Effector memory CD8-positive, alpha-beta T cell (primary cell): ENCODE data around the gene CSF1R.

Experiments used
- ATAC-seq: fragments of 150-1000 bp; cut with Tn5 transposase; replicated peaks from 2 replicates; pipeline ENCODE4 v1.10.0; 2021; ENCODE audit warnings: mild to moderate bottlenecking, moderate library complexity
- DNase-seq, 3 experiments: peaks; one replicate each; pipeline ENCODE4 v3.0.0; 2021
- H3K27ac Mint-ChIP-seq, 2 donors: one replicate each; pipeline ENCODE4 v1.8.0; 2022; ENCODE audit warnings: mild to moderate bottlenecking in 2 of 2, mixed read lengths in 2 of 2, moderate library complexity in 2 of 2
- H3K27me3 Mint-ChIP-seq, 2 donors: one replicate each; pipeline ENCODE4 v1.8.0; 2022; ENCODE audit warnings: mixed read lengths in 2 of 2
- H3K36me3 Mint-ChIP-seq: one replicate; pipeline ENCODE4 v1.8.0; 2022; ENCODE audit warnings: mild to moderate bottlenecking, moderate library complexity, mixed read lengths; ENCODE audit not compliant: insufficient read depth
- H3K4me1 Mint-ChIP-seq, 2 donors: one replicate each; pipeline ENCODE4 v1.8.0; 2022; ENCODE audit warnings: low read depth in 2 of 2, mixed read lengths in 2 of 2
- H3K4me3 Mint-ChIP-seq, 2 donors: one replicate each; pipeline ENCODE4 v1.8.0; 2022; ENCODE audit warnings: mild to moderate bottlenecking in 2 of 2, mixed read lengths in 2 of 2, moderate library complexity in 2 of 2
- H3K9me3 Mint-ChIP-seq, 2 donors: one replicate each; pipeline ENCODE4 v1.8.0; 2022; ENCODE audit warnings: mixed read lengths in 2 of 2

Gene CSF1R

GRCh38 chr5:150125334-150125733 is 39.0 kb upstream of the CSF1R start:
- H3K27ac Mint-ChIP-seq, result peak overlapping the region in 1 of 2 donors; percentile 15
- ATAC-seq (no peak), DNase-seq (no peak)
- no peaks in the 10 kb centered on the region for H3K9me3 Mint-ChIP-seq
- no peak overlapping the region for H3K4me3 Mint-ChIP-seq
- peaks cover 0 to 6% of the 10 kb centered on the region in 2 donors for H3K4me1 Mint-ChIP-seq
- H3K27me3 Mint-ChIP-seq, result no peaks in the 10 kb centered on the region
- peaks cover 3% of the 10 kb centered on the region for H3K36me3 Mint-ChIP-seq

DNA sequence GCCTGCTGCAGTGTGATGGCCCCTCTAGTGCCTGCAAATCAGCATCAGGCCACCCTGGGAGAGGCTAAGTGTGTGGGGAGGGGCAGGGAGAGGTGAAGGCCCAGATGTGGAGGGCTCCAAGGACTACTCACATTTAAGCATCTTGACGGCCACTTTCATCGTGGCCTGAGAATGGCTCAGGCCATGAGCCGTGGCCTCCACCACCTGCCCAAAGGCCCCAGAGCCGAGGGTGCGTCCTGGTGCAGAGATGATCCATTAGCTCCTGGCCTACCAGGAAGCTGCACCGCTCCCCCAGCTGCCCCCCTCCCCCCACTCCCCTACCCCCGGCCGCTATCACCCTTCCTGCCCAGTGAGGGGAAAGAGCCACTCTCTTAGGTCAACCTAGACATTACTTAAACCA is 38.2 kb upstream of the CSF1R start:
- H3K4me1 Mint-ChIP-seq, result no peaks in the 10 kb centered on the region
- no peaks in the 10 kb centered on the region for H3K9me3 Mint-ChIP-seq
- peaks cover 3% of the 10 kb centered on the region for H3K36me3 Mint-ChIP-seq
- DNase-seq (no peak), ATAC-seq (no peak)
- no peaks in the 10 kb centered on the region for H3K27me3 Mint-ChIP-seq
- H3K4me3 Mint-ChIP-seq, result no peak overlapping the region
- peak overlapping the region in 1 of 2 donors; percentile 15 for H3K27ac Mint-ChIP-seq

- H3K36me3 Mint-ChIP-seq, result peaks cover 3% of the 10 kb centered on the region
- no peaks in the 10 kb centered on the region for H3K9me3 Mint-ChIP-seq
- no peak overlapping the region for H3K27ac Mint-ChIP-seq
- H3K4me1 Mint-ChIP-seq, result no peaks in the 10 kb centered on the region
- DNase-seq (no peak), ATAC-seq (no peak)
- no peak overlapping the region for H3K4me3 Mint-ChIP-seq
- H3K27me3 Mint-ChIP-seq, result no peaks in the 10 kb centered on the region
Measured at GRCh38 chr5:150124111-150124557, 37.8 kb upstream of the CSF1R start.

GRCh38 chr5:150123542-150123941 is 37.2 kb upstream of the CSF1R start:
- DNase-seq, result no peak
- Mint-ChIP-seq H3K27ac (no peak overlapping the region), H3K27me3 (no peaks in the 10 kb centered on the region), H3K36me3 (peaks cover 3% of the 10 kb centered on the region), H3K4me1 (no peaks in the 10 kb centered on the region), H3K9me3 (no peaks in the 10 kb centered on the region), H3K4me3 (no peak overlapping the region)
- ATAC-seq, result no peak

- peaks cover 3% of the 10 kb centered on the region for H3K36me3 Mint-ChIP-seq
- no peaks in the 10 kb centered on the region for H3K27me3 Mint-ChIP-seq
- no peaks in the 10 kb centered on the region for H3K4me1 Mint-ChIP-seq
- DNase-seq, result no peak
- no peaks in the 10 kb centered on the region for H3K9me3 Mint-ChIP-seq
- H3K27ac Mint-ChIP-seq, result no peak overlapping the region
- no peak for ATAC-seq
- H3K4me3 Mint-ChIP-seq, result peak overlapping the region in 1 of 2 donors; percentile 9
Measured at GRCh38 chr5:150122536-150123481, 36.5 kb upstream of the CSF1R start.

- Mint-ChIP-seq H3K27ac (no peak overlapping the region), H3K4me1 (no peaks in the 10 kb centered on the region)
Measured at GRCh38 chr5:150122158-150122510, 35.8 kb upstream of the CSF1R start.

DNA sequence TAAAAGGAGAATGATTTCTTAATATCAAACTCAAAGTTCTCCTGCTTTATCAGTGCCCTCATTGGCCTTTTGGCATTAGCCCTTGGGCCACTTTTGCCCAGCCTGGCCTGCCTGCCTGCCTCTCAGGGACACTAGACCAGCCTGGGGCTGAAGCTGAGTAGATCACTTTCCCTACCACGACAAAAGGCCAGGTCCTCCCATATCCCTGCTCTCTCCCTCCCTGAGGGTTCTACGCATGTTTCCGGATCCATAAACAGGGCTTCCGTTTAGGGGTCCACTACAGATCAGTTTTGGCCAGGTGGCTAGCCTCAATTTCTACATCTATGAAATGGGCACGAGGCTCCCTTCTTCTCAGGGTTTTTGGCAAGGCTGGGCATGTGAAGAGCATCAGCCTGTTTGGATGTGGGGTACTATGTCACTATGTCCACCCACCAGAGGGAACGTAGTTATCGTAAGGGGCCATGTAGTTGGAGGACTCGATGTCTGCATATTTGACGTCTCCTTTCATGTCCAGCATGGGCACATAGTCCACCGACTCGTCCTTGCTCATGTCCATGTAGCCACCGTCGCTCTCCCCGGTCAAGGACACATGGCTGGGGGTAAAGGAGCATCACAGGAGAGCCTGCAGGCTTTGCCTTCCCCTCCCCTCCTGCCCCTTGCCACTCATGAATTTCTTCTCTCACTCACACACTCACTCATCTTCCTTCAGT is 35.2 kb upstream of the CSF1R start:
- no peak overlapping the region for H3K4me3 Mint-ChIP-seq
- H3K27me3 Mint-ChIP-seq, result no peaks in the 10 kb centered on the region
- ATAC-seq (no peak), DNase-seq (no peak)
- no peaks in the 10 kb centered on the region for H3K9me3 Mint-ChIP-seq
- H3K27ac Mint-ChIP-seq, result no peak overlapping the region
- no peaks in the 10 kb centered on the region for H3K4me1 Mint-ChIP-seq
- H3K36me3 Mint-ChIP-seq, result peaks cover 5% of the 10 kb centered on the region

More at GRCh38 chr5:150122158-150122510, 35.8 kb upstream of the CSF1R start:
- H3K36me3 Mint-ChIP-seq, result peaks cover 5% of the 10 kb centered on the region
- ATAC-seq (peak; percentile 52), DNase-seq (no peak)
- no peaks in the 10 kb centered on the region for H3K27me3 Mint-ChIP-seq
- H3K4me3 Mint-ChIP-seq, result peak overlapping the region in 1 of 2 donors; percentile 9
- H3K9me3 Mint-ChIP-seq, result no peaks in the 10 kb centered on the region

GRCh38 chr5:150120617-150121447 is 34.5 kb upstream of the CSF1R start:
- Mint-ChIP-seq H3K27ac (no peak overlapping the region), H3K9me3 (no peaks in the 10 kb centered on the region), H3K4me1 (no peaks in the 10 kb centered on the region), H3K27me3 (no peaks in the 10 kb centered on the region), H3K36me3 (peaks cover 5% of the 10 kb centered on the region), H3K4me3 (no peak overlapping the region)
- DNase-seq, result no peak
- ATAC-seq, result no peak

DNA sequence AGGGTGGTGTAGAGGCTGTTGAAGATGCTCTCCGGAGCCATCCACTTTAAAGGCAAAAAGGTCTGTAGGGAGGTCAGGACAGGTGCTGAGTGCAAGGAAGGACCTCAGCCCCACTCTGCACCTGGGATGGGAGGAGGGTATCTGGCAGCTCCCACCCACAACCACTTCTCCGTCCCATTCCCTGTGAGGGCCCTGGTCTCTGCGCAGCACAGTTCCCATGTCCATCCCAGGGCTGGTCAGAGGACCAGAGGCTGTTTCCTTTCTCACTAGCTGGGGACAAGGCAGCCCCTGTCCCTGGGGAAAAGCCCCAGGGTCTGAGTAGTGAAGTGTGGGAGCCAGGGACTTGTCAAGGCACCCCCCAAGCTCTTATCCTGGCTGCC is 33.7 kb upstream of the CSF1R start:
- ATAC-seq, result no peak
- no peaks in the 10 kb centered on the region for H3K27me3 Mint-ChIP-seq
- H3K36me3 Mint-ChIP-seq, result peaks cover 5% of the 10 kb centered on the region
- DNase-seq, result no peak
- no peak overlapping the region for H3K27ac Mint-ChIP-seq
- no peak overlapping the region for H3K4me3 Mint-ChIP-seq
- no peaks in the 10 kb centered on the region for H3K9me3 Mint-ChIP-seq
- no peaks in the 10 kb centered on the region for H3K4me1 Mint-ChIP-seq

GRCh38 chr5:150119421-150120061 is 33.2 kb upstream of the CSF1R start:
- no peak overlapping the region for H3K4me3 Mint-ChIP-seq
- H3K27me3 Mint-ChIP-seq, result no peaks in the 10 kb centered on the region
- no peaks in the 10 kb centered on the region for H3K4me1 Mint-ChIP-seq
- peaks cover 3% of the 10 kb centered on the region for H3K36me3 Mint-ChIP-seq
- H3K9me3 Mint-ChIP-seq, result no peaks in the 10 kb centered on the region
- DNase-seq (no peak), ATAC-seq (no peak)
- H3K27ac Mint-ChIP-seq, result no peak overlapping the region

DNA sequence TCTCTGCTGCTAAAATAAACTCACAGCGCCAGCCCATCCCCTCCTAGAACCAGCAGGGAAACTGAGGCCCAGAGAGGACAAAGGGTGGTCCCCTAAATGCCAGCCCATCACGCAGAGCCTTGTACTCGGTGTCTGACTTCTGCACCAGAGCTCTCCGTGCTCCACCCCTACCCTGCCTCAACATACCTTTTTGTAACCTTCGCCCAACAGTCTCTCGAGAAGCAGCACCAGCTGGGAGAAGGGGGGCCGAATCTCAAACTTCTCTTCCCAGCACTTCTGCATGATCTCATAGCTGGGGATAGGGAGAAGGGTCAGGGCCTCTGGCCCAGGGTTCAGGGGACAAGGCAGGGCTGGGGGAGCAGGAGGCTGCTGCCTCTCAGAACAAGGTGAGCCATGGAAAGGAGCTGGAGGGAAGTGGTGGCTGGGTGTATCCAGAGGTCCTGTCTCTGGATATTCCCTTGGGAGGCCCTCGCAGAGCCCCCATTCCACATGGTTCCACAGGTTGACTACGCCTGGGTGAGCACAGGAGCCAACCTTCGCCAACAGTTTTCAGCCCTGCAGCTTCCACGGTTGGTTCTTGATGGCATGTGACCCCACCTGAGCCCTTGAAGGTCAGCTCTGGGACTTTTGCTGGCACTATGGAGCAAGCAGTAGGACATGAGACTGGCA is 32.3 kb upstream of the CSF1R start:
- Mint-ChIP-seq H3K27me3 (no peaks in the 10 kb centered on the region), H3K27ac (no peak overlapping the region), H3K4me3 (no peak overlapping the region), H3K4me1 (no peaks in the 10 kb centered on the region), H3K9me3 (no peaks in the 10 kb centered on the region), H3K36me3 (peaks cover 3% of the 10 kb centered on the region)
- ATAC-seq (no peak), DNase-seq (no peak)

- Mint-ChIP-seq H3K9me3 (no peaks in the 10 kb centered on the region), H3K27me3 (peaks cover 4 to 6% of the 10 kb centered on the region in 2 donors), H3K4me1 (no peaks in the 10 kb centered on the region), H3K36me3 (peaks cover 3% of the 10 kb centered on the region), H3K27ac (no peak overlapping the region), H3K4me3 (no peak overlapping the region)
- ATAC-seq, result no peak
- no peak for DNase-seq
Measured at GRCh38 chr5:150117945-150118560, 31.7 kb upstream of the CSF1R start.
